ENCODE measurements around the gene SAMMSON.

- TF ChIP-seq JUND (IDR thresholded peaks at IDR 0.05) (no peak), CTCF (IDR thresholded peaks at IDR 0.05; ENCODE audit: low read depth, low read length, missing input control) (no peak), FOXA1 (IDR thresholded peaks at IDR 0.05) (no peak), MAX (IDR thresholded peaks at IDR 0.05) (no peak), YY1 (IDR thresholded peaks at IDR 0.05) (no peak), RAD21 (IDR thresholded peaks at IDR 0.05) (no peak), HNF4A (conservative IDR thresholded peaks at IDR 0.05) (no peak)
- TF ChIP-seq, protein P1, sequence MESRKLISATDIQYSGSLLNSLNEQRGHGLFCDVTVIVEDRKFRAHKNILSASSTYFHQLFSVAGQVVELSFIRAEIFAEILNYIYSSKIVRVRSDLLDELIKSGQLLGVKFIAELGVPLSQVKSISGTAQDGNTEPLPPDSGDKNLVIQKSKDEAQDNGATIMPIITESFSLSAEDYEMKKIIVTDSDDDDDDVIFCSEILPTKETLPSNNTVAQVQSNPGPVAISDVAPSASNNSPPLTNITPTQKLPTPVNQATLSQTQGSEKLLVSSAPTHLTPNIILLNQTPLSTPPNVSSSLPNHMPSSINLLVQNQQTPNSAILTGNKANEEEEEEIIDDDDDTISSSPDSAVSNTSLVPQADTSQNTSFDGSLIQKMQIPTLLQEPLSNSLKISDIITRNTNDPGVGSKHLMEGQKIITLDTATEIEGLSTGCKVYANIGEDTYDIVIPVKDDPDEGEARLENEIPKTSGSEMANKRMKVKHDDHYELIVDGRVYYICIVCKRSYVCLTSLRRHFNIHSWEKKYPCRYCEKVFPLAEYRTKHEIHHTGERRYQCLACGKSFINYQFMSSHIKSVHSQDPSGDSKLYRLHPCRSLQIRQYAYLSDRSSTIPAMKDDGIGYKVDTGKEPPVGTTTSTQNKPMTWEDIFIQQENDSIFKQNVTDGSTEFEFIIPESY (IDR thresholded peaks at IDR 0.05): no peak
- TF ChIP-seq, protein P2, sequence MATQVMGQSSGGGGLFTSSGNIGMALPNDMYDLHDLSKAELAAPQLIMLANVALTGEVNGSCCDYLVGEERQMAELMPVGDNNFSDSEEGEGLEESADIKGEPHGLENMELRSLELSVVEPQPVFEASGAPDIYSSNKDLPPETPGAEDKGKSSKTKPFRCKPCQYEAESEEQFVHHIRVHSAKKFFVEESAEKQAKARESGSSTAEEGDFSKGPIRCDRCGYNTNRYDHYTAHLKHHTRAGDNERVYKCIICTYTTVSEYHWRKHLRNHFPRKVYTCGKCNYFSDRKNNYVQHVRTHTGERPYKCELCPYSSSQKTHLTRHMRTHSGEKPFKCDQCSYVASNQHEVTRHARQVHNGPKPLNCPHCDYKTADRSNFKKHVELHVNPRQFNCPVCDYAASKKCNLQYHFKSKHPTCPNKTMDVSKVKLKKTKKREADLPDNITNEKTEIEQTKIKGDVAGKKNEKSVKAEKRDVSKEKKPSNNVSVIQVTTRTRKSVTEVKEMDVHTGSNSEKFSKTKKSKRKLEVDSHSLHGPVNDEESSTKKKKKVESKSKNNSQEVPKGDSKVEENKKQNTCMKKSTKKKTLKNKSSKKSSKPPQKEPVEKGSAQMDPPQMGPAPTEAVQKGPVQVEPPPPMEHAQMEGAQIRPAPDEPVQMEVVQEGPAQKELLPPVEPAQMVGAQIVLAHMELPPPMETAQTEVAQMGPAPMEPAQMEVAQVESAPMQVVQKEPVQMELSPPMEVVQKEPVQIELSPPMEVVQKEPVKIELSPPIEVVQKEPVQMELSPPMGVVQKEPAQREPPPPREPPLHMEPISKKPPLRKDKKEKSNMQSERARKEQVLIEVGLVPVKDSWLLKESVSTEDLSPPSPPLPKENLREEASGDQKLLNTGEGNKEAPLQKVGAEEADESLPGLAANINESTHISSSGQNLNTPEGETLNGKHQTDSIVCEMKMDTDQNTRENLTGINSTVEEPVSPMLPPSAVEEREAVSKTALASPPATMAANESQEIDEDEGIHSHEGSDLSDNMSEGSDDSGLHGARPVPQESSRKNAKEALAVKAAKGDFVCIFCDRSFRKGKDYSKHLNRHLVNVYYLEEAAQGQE (IDR thresholded peaks at IDR 0.05): no peak
Observed at GRCh38 chr3:70038693-70039092, 39.2 kb downstream of the SAMMSON start.

Data from liver (tissue), 3 donors.